CD4-positive, alpha-beta T cell treated with Interleukin-12 subunit alpha and Interleukin-12 subunit beta, for 1 hour (primary cell): Measurements from ENCODE around the gene ZNF837.
"Not testable (repeated sequence)": the region's sequence is repeated elsewhere in the genome, so short reads cannot be mapped to it uniquely, and the experiment has no call there.

Experiments
- DNase-seq: peaks from one replicate; pipeline ENCODE4 v3.0.0-alpha.2; 2020

ZNF837 gene

DNA sequence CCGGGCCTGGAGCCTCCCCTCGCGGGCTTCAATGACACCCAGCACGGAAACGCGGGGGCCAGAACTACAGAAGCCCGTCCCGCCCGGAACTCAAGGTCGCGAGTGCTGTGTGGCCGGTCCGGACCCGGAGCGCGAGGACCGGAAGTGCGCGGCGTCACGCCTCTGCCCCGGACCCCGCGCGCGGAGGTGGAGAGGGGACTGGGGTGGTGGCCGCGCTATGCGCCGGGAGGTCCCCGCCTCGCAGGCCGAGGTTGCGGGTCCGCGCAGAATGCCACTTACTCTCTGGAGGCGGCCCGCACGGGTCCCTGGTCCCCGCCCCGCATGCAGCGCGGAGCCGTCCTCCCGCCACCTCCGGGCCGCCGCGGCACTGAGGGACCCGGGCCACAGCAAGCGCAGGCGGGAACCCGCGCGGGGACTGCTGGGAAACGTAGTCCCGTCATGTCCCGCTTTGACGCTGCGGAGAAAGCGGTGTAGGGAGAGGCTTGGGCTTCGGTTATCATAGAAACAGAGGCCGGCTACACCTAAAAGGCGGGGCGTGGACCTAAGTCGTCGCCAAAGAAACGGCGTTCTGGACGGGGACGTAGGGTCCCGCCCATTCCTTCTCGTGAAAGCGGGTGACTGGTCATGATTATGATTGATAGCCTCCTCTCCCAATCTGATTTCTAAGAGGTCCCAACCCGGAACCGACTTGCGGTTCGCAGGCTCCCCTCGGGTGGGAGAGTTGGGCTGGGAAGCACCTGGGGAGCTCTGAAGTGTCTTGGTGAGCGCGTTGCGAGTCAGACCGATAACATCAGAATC, at the start of gene ZNF837:
TSS of gene ZNF837 (minus strand) at position 369 of the 798 bp plus-strand sequence. CDS start 11,698 bp downstream, outside the sequence.
- DNase-seq: peak; percentile 100

DNA sequence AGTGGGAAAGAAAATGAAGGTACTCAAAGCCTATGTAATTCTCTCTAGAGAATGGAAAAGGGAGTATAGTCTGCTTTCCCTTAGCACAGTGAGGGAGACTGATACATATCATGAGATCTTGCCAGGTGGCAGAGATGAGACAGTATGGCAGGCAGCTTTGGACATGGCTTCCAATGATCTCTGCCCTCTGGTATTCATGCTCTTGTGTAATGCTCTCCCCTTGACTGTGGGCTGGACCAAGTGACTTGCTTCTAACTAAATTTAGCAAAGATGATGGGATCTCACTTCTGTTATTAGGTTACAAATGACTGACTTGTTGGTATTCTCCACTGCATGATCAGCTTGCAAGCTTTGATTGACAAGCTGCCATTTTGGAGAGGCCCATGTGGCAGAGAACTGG, 48.9 kb upstream of the ZNF837 start:
- no peak for DNase-seq

DNA sequence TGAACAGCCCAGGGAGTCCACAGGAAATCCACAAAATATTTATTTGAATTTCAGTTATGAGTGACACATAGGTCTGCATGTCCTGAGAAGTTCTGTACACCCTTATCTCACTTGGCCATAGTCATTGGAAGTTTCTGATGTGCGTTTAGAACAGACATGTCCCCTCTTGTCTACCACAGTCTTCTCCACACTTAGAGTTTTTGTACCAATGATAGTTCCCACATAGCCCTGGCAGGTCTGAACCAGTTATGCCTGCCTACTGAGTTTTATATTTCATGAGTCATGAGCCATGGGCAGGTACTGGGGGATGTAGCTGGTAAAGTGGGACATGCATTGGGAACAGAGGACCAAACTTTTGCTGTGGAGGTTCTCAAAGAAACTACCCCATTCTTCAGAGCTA, 47.8 kb upstream of the ZNF837 start:
- DNase-seq: no peak

DNA sequence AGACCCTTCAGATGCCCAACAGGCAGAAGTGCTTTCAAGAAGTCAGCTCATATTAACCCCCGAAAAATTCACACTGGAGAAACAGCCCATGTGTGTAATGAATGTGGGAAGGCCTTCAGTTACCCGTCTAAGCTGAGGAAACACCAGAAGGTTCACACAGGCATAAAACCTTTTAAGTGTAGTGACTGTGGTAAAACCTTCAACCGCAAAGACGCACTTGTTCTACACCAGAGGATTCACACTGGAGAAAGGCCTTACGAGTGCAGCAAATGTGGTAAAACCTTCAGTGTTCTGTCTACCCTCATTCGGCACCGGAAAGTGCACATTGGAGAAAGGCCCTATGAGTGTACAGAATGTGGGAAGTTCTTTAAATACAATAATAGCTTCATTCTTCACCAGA, 36.2 kb upstream of the ZNF837 start:
- DNase-seq: no peak

DNA sequence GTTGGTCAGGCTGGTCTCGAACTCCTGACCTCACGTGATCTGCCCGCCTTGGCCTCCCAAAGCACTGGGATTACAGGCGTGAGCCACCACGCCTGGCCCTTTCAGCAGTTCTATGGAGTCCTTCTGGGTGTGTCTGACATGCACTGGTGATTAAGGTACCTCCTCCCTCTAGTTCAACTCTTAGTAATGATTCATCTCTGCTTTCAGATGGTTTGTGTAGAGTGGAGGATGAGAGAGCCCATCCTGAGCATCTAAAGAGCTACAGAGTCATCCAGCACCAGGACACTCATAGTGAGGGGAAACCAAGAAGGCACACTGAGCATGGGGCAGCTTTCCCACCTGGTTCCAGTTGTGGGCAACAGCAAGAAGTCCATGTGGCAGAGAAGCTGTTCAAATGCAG, 35.8 kb upstream of the ZNF837 start:
- DNase-seq: no peak

DNA sequence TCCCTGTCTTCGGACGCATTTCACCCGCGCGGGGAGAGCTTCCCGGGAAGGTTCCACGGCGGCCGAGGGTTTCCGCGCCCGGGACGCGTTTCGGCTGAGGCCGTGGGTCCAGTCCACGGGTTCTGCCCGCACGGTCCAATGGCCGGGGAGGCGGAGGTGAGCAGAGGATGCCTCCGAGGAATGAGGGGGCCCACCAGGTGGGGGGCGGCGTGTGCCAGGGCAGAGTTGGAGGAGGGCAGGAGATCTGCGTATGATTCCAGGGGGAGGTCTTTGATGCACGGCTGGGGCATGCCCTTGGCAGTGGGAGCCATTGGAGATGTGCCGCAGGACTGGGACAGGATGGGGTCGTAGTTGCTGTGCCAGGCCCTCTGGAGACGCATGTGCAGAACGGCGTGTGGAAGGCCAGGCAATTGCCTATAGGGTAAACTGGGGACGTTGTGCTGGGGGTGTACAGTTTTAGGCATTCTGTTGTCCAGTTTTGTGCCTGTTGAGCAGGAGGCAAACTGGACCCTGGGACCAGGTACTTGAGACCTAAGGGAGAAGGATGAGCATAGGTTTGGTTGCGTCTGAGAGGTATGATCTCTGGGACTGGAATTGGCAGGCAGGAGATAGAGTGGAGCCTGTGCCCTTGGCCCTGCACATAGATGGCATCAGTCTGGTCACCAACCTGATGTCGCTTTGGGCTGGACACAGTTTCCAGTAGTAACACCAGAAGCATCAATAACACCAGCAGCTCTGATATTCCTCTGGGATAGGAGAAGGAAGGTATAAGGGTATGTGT, 28.4 kb upstream of the ZNF837 start:
- no peak for DNase-seq

DNA sequence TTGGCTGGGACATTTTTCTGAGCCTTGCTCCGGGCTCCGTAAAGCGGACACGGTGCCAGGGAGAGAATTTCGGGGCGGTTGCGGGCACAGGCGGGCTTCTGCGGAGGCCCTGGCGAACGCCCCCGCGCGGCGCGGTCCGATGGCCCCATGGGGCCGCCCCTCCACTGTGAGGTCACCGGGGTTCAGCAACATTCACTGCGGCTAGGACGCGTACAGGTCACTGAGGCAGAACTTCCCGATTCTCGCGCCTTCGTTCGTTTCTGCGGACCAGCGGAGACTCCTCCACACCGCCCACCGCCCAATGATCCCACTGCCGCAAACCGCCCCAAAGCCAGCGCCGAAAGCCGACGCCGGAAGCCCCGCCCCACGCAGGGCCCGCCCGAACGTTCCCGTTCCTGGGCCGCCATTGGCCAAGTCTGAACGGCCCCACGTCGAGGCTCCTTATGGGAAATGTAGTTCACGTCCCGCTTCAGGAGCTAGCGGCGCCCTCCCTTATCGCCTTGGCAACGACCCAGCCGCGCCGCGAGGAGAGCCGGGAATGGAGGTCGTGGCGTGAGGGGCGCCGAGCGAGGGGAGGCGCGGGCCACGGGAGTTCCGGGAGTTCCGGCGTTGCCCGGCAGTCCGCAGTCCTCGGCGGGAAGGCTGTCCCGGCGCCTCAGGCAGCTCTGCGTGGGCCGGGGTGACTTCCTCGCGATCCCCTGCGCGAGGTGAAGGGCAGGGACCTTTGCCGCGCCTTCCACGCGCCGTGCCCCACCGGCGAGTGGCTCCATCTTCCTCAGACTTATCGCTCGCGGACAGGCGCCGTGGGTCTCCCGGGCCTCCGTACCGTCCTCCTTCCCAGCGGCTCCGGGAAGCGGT, 27.6 kb upstream of the ZNF837 start, which contains the start of gene ZNF584:
TSS of gene ZNF584 (plus strand) at position 498 of the 858 bp plus-strand sequence. CDS start 499 bp downstream, outside the sequence.
- DNase-seq: peak; percentile 95

DNA sequence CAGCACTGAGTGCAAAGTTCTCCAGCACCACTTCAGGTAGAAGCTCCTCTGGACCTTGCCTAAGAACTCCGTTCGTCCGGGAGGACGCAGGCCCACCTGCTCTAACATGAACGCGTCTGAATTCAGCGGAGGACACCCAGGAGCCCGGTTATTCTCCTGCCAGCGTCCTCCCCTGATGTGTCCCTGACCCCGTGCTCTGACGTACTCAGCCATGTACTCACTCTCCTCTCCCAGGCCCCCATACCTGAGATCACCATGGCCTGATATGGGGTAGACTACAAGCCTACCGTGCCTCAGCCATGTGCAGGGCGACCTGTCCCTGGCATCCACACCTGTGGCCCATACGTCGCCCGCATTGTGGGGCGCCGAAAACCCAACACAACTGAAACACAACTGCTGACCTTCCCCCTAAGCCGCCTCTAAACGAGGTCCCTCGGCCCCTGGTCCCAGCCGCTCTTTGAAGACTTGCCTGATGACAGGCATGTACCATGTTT, 26.9 kb upstream of the ZNF837 start:
- DNase-seq: no peak

DNA sequence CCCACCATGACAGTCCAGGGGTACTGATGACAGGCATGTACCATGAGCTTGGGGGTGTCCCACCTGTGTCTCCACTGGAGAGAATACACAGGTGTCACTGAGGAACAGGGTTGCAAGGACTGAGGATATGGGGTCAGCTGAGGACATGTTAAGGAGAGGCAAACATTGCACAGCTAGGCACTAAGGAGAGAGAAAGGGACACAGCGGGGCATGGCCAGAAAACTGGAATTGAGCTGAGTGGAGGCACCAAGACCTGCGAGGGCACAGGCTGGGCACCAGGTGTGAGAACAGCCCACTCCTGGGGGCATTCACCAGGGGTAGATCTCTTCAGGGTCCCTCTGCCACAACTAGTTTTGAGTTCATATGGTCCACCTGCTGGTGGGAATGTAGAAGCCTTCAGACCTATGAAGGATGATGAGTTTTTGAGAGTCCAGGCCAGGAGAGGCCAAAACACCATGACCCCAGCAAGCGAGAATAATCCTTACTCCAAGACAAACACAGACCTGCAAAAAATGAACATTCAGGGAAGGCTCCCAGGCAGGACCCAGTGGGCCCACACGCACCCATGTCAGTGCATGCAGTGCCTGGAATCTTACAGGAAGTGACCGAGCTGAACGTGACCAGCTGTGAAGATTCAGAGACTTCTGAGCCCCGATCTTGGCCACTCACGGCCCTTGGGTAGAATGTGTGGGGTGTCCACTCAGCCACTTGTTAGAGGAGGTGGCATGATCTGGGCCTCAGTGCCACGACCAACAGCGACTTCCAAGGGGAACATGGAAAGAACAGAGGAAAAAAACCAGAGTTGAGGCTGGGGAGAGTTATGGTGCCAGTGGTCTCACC, 26.2 kb upstream of the ZNF837 start:
- DNase-seq: no peak

DNA sequence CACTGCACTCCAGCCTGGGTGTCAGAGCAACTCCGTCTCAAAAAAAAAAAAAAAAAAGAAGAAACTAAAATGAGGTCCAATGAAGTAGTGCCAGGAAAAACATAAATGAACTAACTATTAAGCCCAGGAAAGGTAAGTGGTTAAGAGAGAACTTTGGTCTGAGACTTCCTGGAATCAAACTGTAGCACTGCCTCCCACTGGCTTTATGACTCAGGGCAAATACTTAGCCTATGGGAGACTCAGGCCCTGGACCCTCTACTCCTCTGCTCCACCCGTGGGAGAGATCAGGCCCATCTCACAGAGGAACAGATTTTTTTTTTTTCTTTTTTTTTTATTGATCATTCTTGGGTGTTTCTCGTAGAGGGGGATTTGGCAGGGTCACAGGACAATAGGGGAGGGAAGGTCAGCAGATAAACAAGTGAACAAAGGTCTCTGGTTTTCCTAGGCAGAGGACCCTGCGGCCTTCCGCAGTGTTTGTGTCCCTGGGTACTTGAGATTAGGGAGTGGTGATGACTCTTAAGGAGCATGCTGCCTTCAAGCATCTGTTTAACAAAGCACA, 23.2 kb upstream of the ZNF837 start:
- not testable (repeated sequence) for DNase-seq

DNA sequence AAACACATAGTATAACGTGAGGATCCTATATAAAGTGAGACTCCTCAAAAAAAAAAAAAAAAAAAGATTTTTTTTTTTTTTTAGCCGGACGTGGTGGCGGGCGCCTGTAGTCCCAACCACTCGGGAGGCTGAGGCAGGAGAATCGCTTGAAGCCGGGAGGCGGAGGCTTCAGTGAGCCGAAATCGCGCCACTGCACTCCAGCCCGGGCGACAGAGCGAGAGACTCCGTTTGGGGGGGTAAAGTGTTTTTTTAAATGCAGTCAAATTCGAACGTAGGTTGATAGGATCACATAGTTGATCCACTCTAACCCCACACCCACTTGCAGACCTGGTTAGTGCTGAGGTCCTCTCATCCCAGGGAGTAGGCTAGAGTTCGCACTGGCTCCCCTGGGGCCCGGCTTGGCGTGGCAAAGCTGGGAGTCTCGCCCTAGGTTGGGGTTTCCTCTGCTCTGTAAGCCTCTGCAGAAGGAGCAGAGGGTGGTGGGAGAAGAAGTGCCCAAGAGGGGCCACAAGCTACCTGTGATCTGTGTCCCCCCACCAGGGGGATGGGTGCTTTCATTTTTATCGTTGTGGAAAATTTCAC, 21.1 kb upstream of the ZNF837 start:
- no peak for DNase-seq

DNA sequence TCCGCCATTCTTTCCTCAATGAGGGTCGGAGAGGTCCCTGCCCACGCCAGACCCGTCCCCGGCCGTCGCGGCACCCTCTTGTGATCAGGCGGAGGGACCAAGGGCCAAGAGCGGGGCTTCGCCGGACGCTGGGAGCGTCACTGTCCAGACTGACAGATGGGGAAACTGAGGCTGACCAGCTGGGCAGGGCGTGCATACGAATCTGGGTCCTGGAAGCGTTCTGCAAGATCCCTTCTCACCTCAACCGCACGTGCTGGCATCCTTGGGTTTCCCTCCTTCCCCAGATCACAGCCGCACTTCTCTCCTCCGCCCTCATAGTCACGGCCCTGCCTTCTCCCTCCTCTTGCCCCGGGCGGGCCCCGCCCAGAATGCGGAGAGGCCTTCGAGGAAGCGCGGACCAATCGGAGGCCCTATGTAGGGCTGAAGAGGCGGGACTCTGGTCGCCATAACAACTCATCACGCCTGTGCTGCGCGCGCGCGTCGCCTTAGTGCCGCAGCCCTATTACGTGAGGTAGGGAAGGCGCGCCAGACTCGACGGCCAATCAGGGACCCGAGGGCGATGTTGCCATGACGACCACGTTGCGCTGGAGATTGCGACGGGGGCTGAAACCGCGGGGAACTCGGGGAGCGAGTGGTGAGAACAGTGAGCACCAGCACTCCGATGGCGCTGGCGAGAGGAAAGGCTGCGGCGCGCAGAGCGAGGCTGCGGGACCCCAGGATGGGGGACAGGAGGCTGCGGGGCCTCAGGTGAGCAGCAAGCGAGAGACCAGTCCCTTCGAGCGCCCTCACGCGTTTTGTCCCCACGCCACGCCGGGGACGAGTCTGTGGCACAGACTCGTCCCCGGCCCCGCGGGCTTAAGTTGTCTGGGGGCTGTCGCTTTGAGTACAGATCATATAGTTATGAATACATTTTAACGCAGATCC, 20.3 kb upstream of the ZNF837 start:
- peak; percentile 100 for DNase-seq

DNA sequence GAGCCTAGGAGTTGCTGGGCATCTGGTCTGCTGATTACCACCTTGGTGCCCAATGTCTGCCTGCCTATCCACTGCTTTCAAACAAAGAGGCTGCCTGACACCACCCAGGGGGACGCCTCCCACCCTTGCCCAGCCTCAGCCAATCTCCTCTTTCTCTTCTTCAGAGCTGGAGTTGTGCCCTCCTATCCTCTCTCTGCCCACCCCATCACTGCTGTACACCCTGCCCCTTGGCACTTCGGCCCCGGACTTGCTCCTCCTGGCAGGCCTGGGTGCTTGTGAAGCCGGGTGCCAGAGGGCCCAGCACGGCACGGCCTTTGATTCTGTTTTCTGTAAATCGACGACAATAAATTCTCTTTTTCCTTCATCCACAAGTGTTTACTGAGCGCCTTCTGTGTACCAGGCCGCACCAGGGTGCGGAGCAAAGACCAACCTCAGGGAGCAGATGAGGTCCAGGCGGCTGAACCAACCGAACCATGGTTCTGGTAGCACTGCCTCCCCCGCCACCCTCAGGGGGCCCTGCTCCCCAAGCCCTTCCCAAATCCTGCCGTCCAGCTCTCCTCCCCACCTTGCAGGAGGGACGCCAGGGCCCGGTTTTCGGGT, 19.6 kb upstream of the ZNF837 start:
- DNase-seq: no peak

DNA sequence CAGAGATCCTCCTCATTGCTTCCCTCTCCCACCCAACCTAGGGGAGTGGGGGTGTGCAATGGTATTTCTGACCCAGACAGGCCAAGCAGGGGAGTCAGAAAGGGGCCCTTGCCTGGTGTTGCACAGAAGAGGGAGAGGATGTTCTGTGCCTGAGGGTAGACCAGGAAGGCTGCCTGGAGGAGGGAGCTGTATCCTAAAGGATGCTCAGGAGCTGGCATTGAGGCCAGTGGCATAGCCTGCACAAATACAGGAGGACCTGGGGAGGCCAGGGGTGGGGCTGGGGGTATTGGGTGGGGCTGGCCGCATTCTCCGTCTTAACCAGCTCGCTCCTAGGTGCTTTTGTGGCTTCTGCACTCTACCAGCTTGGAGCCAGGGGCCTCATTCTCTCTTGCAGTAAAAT, 19.1 kb upstream of the ZNF837 start:
- DNase-seq: no peak

DNA sequence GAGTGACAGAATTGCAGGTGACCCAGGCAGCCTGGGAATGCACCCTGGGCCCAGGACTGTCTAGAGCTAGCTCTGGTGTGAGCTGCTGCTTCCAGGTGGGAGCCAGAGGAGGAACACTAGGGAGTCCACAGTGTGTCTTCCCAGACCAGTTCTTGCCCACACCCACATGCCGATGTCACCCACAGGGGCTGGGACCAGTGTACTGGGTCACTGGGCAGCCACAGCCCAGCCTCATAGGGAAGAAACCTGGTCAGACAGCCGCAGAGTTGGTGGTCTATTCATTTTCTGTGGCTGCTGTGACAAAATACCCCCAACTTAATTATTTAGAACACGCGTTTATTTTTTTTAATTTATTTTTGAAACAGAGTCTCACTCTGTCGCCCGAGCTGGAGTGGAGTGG, 17.7 kb upstream of the ZNF837 start:
- no peak for DNase-seq

DNA sequence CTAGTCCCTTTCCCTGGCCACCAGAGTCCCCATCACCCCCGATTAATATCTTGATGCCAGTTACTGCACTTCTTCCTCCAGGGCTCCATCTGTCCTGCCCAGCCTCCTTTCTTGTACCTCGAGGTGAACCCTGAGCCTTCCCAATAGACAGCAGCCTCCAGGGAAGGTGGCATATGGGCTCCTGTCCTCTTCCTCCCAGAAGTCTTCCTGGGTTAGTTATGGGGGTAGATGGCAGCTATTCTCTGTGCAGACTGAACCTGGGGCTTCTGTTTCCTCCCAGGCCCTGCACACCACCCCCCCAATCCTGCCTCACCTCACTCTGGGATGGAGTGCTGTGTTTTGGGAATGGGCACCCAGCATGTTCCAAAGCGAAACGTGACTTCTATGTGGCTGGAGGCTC, 17.3 kb upstream of the ZNF837 start:
- DNase-seq: no peak

DNA sequence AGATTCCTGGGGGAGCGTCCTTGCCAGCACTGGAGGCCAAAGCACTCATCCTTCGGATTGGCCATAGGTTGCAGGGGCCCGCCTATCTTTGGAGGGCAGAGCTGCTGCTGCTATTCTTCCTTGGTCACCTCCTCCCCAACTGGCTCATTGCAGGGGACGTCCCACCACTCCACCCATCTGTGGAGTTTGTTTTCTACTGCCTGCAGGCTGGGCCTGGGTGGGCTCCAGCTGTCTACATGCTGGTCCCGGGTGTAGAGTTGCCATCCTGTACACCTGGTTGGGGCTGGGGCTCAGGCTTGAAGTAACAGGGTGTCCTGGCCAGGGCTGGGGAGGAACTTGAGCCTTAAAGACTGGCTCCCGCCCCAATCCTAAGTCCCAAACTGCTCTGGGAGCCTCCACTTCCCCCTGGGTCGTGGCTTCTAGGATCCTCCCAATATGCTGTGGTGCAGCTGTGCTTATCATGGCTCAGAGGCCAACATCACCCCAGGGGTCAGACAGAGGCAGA, 16.8 kb upstream of the ZNF837 start:
- no peak for DNase-seq

DNA sequence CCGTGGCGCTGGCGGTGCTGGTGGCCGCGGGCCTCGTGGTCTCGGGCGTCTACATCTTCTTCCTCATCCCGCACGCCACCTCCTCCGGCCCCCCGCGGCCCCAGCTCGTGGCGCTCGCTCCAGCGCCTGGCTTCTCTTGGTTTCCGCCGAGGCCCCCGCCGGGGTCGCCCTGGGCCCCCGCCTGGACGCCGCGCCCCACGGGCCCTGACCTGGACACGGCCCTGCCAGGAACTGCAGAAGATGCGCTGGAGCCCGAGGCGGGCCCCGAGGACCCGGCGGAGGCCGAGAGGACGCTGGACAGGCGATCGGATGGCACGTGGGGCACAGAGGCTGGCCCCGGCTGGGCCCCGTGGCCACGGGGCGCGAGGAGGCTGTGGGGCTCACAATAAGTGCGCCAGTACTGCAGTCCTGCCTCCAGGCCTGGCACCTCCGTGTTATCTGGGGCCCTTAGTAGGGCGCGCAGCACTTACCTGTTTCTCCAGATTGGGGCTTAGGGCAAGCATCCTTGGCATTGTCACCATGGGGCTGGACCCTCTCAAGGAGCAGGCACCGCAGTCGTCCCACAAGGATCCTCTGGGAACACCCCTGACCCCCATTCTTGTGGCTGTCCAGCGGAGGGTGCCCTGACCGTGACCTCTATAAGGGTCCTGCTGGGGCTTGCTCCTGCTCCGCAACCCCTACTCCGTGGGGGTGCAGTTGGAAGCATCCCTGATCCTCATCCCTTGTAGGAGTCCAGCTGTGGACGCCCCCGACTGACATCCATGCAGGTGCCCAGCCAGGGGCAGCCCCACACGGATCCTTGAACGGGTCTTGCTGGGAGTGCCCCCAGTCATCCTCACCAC, 16.1 kb upstream of the ZNF837 start:
- DNase-seq: no peak
